Panc1 (cell line): ENCODE data around the gene SLC12A5. TPM values are rescaled to one million over a fixed set of nuclear protein-coding genes. Genes with fewer than 3 reads are reported as not detected.

Source experiments
- ATAC-seq: fragments of 200-7000 bp; cut with Tn5 transposase; 2 replicates; pipeline ENCODE4 v1.9.1; 2020; ENCODE audit warnings: mild to moderate bottlenecking, moderate library complexity
- BruUV-seq: library from RNA; stranded (reverse); fragments of 400-500 nt; replicated peaks from 2 replicates; lab custom pipeline; 2021; lab: Mats Ljungman, UMichigan
- CTCF ChIA-PET: fragments of 300-600 bp; sonication (Branson Sonifier 250); formaldehyde crosslinking; loops from one replicate; lab custom pipeline; 2022; ENCODE audit warnings: antibody characterized with exemption; lab: Charles Lee
- POLR2A ChIA-PET: fragments of 300-600 bp; sonication (Branson Sonifier 250); formaldehyde crosslinking; loops from one replicate; lab custom pipeline; 2022; ENCODE audit warnings: antibody characterized with exemption; lab: Charles Lee
- DNase-seq: peaks from one replicate; pipeline ENCODE4 v3.0.0-alpha.2; 2010; ENCODE audit warnings: low read depth, low spot score
- H3K27ac ChIP-seq: 2 replicates; pipeline ENCODE4 v1.5.1; 2011; ENCODE audit warnings: mild to moderate bottlenecking, low read length, inconsistent platforms
- H3K27me3 ChIP-seq: fragments of 200-500 bp; sonication (Bioruptor generic); 2 replicates; pipeline ENCODE4 v1.6.0; 2014; ENCODE audit warnings: low read length, inconsistent platforms; ENCODE audit not compliant: control insufficient read depth, insufficient read depth
- H3K36me3 ChIP-seq: fragments of 200-500 bp; sonication (Bioruptor generic); 2 replicates; pipeline ENCODE4 v1.5.1; 2014; ENCODE audit warnings: inconsistent platforms, mild to moderate bottlenecking, low read length, moderate library complexity; ENCODE audit not compliant: control insufficient read depth, insufficient read depth
- H3K4me1 ChIP-seq: 2 replicates; pipeline ENCODE4 v1.5.1; 2011; ENCODE audit warnings: inconsistent platforms, mild to moderate bottlenecking, low read length, moderate library complexity; ENCODE audit not compliant: control insufficient read depth, insufficient read depth
- H3K4me3 ChIP-seq, 2 experiments: 2 replicates each; pipeline ENCODE4 v1.5.1; 2011 to 2012; ENCODE audit warnings: low read depth in 2 of 2, low read length in 2 of 2, mild to moderate bottlenecking in 2 of 2, inconsistent platforms in 1 of 2, moderate library complexity in 1 of 2
- H3K9me3 ChIP-seq: fragments of 200-500 bp; sonication (Bioruptor generic); 2 replicates; pipeline ENCODE4 v1.5.1; 2014; ENCODE audit warnings: low read depth, mild to moderate bottlenecking, inconsistent platforms, low read length, moderate library complexity; ENCODE audit not compliant: control insufficient read depth, insufficient read depth
- POLR2AphosphoS5 ChIP-seq: IDR thresholded peaks from 2 replicates; pipeline ENCODE4 v1.6.1; 2012; ENCODE audit warnings: mild to moderate bottlenecking, low read depth, low read length, moderate library complexity
- SIN3A ChIP-seq: IDR thresholded peaks from 2 replicates; pipeline ENCODE4 v1.6.1; 2012; ENCODE audit warnings: low read depth, mild to moderate bottlenecking, low read length, moderate library complexity, borderline replicate concordance; ENCODE audit not compliant: insufficient read depth
- TCF7L2 ChIP-seq: IDR thresholded peaks from 2 replicates; pipeline ENCODE4 v1.6.1; 2011; ENCODE audit warnings: mild to moderate bottlenecking, low read depth, low read length, inconsistent platforms
- in situ Hi-C: cut with HindIII; loops from 2 replicates; pipeline ENCODE4 v1.10.0; 2016; ENCODE audit warnings: low sequenced_read_pairs, low pct_unique_long_range_greater_than_20kb
- intact Hi-C: fragments of 100-400 bp; cut with micrococcal nuclease; formaldehyde crosslinking; loops from one replicate; pipeline ENCODE4 v1.10.0; 2022; ENCODE audit not compliant: unreplicated experiment
- total RNA-seq: library from RNA; stranded (reverse); gene quantifications from one replicate; pipeline ENCODE4 v1.2.1, GENCODE V29; 2021; ENCODE audit not compliant: unreplicated experiment
- TF ChIP-seq, protein P1 (sequence below), 2 experiments: IDR thresholded peaks; 2 replicates each; pipeline ENCODE4 v1.6.1; 2011 to 2012; ENCODE audit warnings: low read depth in 2 of 2, control low read depth in 1 of 2, low read length in 1 of 2, mild to moderate bottlenecking in 1 of 2, moderate library complexity in 1 of 2; ENCODE audit not compliant: insufficient read depth in 1 of 2
- TF ChIP-seq, protein P2 (sequence below): fragments of 450-650 bp; IDR thresholded peaks from 2 replicates; pipeline ENCODE4 v1.5.1; 2017; ENCODE audit warnings: mild to moderate bottlenecking

The SLC12A5 gene
- total RNA-seq, 1 experiment from 2014 or later, result 11.8 TPM

DNA sequence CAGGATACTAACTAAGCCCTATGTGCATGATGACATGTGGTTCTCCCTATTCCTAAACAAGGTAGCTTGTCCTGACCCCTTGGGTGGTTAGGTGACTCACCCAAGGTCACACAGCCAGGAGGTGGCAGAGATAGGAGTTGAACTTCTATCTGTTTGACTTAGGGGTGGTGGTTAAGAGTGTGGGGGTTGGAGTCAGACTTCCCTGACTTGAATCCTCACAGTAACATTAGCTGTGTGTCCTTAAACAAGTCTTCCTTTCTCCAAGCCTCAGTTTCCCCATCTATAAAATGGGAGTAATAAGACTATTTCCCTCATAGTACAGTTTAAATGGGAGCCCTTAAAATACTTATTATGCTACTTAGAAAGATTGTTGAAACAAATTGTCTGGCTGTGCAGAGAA lies 21.9 kb downstream of the SLC12A5 start:
- no peaks in the 10 kb centered on the region for H3K36me3 ChIP-seq
- no peak overlapping the region for H3K27ac ChIP-seq
- in situ Hi-C loops (no loop called here), intact Hi-C loops (no loop called here)
- ChIA-PET POLR2A (no interaction called here), CTCF (interaction anchor here (0.6 kb wide), 1 partner anchor 257 kb away, joined by 3 read pairs; no protein-coding TSS in a partner anchor)
- no TSS peak for BruUV-seq
- no peak overlapping the region for H3K4me3 ChIP-seq
- TF ChIP-seq, protein P1, sequence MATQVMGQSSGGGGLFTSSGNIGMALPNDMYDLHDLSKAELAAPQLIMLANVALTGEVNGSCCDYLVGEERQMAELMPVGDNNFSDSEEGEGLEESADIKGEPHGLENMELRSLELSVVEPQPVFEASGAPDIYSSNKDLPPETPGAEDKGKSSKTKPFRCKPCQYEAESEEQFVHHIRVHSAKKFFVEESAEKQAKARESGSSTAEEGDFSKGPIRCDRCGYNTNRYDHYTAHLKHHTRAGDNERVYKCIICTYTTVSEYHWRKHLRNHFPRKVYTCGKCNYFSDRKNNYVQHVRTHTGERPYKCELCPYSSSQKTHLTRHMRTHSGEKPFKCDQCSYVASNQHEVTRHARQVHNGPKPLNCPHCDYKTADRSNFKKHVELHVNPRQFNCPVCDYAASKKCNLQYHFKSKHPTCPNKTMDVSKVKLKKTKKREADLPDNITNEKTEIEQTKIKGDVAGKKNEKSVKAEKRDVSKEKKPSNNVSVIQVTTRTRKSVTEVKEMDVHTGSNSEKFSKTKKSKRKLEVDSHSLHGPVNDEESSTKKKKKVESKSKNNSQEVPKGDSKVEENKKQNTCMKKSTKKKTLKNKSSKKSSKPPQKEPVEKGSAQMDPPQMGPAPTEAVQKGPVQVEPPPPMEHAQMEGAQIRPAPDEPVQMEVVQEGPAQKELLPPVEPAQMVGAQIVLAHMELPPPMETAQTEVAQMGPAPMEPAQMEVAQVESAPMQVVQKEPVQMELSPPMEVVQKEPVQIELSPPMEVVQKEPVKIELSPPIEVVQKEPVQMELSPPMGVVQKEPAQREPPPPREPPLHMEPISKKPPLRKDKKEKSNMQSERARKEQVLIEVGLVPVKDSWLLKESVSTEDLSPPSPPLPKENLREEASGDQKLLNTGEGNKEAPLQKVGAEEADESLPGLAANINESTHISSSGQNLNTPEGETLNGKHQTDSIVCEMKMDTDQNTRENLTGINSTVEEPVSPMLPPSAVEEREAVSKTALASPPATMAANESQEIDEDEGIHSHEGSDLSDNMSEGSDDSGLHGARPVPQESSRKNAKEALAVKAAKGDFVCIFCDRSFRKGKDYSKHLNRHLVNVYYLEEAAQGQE (IDR thresholded peaks at IDR 0.05; ENCODE audit: insufficient read depth in 1 of 2, low read depth in 2 of 2, low read length in 1 of 2), result no peak
- TF ChIP-seq TCF7L2 (no peak), SIN3A (no peak)
- TF ChIP-seq, protein P2, sequence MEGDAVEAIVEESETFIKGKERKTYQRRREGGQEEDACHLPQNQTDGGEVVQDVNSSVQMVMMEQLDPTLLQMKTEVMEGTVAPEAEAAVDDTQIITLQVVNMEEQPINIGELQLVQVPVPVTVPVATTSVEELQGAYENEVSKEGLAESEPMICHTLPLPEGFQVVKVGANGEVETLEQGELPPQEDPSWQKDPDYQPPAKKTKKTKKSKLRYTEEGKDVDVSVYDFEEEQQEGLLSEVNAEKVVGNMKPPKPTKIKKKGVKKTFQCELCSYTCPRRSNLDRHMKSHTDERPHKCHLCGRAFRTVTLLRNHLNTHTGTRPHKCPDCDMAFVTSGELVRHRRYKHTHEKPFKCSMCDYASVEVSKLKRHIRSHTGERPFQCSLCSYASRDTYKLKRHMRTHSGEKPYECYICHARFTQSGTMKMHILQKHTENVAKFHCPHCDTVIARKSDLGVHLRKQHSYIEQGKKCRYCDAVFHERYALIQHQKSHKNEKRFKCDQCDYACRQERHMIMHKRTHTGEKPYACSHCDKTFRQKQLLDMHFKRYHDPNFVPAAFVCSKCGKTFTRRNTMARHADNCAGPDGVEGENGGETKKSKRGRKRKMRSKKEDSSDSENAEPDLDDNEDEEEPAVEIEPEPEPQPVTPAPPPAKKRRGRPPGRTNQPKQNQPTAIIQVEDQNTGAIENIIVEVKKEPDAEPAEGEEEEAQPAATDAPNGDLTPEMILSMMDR, result no peak
- no peak for DNase-seq
- no peaks in the 10 kb centered on the region; the same call in 1 of the 2 replicates for H3K27me3 ChIP-seq
- ATAC-seq, result no peak
- no peaks in the 10 kb centered on the region for H3K4me1 ChIP-seq
- no peaks in the 10 kb centered on the region for H3K9me3 ChIP-seq

DNA sequence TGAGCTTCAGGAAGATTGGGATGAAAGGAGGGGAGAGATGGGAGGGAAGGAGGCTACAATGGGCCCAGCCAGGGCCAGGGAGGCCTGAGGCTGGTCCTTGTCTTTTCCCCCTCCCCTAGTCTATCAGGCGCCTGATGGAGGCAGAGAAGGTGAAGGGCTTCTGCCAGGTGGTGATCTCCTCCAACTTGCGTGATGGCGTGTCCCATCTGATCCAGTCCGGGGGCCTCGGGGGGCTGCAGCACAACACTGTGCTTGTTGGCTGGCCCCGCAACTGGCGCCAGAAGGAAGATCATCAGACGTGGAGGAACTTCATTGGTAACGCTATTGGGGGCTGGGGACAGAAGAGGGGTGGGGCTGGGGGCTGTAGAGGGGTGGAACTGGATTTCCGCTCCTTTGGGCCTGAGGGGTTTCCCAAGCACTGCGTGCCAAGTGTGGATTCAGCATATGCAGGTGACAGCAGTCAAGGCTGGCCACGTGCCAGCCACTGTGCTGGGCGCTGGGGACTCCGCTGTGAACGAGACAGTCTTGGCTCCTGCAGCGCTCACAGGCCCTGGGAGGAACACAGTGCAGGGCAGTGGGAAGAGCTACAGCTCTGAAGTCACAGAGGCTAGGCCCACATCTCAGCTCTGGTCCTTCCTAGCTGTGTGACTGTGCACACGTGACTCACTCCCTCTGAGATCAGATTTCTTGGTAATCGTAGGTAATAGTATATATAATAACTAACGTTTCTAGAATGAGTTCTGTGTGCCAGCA lies 22.7 kb downstream of the SLC12A5 start:
- H3K27ac ChIP-seq, result no peak overlapping the region
- H3K9me3 ChIP-seq, result no peaks in the 10 kb centered on the region
- CTCF ChIA-PET, result no interaction called here
- no peaks in the 10 kb centered on the region for H3K36me3 ChIP-seq
- no peak for DNase-seq
- H3K4me3 ChIP-seq, result no peak overlapping the region
- no peaks in the 10 kb centered on the region; the same call in 1 of the 2 replicates for H3K27me3 ChIP-seq
- intact Hi-C loops, result no loop called here
- H3K4me1 ChIP-seq, result no peaks in the 10 kb centered on the region
- no peak for ATAC-seq
- in situ Hi-C loops, result no loop called here
- no peak for TF ChIP-seq SIN3A
- TF ChIP-seq, protein P2, result no peak
- TF ChIP-seq, protein P1 (IDR thresholded peaks at IDR 0.05; ENCODE audit: insufficient read depth in 1 of 2, low read depth in 2 of 2, low read length in 1 of 2), result no peak
- TF ChIP-seq TCF7L2, result no peak
- TF ChIP-seq POLR2AphosphoS5, result no peak
- POLR2A ChIA-PET, result no interaction called here
- BruUV-seq, result no TSS peak
